Stimulated activated CD8-positive, alpha-beta memory T cell treated with anti-CD3 and anti-CD28 coated beads, Interleukin-4, amount 100 ng/mL, for 1 hour (primary cell): ENCODE measurements around the gene WIPF2.
"Not testable (repeated sequence)": the region's sequence is repeated elsewhere in the genome, so short reads cannot be mapped to it uniquely, and the experiment has no call there.

Source experiments
- DNase-seq, 2 donors: peaks; one replicate each; pipeline ENCODE4 v3.0.0-alpha.2; 2020; ENCODE audit warnings: low read depth in 2 of 2, low spot score in 1 of 2

The WIPF2 gene

DNA sequence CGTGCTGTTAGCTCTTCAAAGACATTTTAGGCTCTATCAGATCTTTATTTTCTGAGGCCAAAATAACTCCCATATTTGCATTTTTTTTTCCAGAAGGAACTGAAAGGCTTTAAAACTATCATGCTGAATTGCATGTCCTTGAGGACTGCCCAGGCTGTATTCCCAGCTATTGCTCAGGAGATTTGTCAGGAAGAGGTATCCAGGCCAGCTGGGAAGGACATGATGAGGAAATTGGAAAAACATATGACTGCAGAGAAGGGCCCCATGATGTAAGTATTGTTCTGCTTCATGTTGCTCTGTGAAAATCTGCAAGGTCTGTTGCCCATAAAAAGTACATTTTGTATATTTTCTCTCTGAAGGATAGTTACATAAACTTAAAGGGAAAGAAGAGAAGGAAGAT, 74.3 kb downstream of the WIPF2 start:
- DNase-seq, result no peak

DNA sequence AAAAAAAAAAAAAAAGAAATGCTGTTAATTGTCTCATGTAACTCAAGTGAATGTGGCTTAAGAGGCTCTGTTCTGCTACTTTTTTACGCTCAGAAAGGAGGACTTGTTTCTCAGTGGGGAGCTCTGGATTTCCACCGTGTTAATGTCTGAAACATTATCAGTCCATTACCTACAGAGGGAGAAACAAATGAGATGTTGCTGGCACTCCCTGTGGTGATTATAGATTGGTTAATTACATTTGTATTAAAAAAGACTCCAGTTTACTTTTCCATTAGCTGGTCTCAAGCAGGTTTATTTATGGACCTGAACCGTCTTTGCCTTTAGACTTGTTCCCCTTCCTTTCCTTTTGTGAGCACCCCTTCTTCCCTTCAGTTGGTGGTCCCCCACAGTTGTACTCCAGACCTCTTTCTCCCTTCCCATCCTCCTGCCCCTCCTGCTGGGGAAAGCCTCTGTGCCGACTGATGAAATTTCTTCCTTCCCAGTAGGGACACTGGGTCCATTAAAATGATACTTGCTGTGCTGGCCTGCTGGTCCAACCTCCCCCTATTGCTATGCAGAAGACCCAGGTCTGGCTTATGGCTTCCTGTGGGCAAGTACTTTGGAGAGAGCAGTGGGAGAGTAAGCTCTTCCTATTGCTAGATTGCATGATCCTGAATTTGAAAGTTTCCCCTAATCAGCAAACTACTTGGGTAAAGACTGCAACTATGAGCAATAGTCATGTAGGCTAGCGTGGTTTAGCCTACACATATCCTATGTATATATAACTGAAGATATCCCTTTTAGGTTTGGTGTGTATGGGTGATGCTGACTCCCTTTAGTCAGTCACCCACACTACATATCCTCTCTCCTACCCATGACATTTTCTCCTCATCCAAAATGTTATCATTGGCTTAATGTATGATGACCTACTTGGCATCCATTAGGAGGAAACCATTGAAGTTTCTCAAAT, 76.7 kb downstream of the WIPF2 start:
- no peak for DNase-seq

DNA sequence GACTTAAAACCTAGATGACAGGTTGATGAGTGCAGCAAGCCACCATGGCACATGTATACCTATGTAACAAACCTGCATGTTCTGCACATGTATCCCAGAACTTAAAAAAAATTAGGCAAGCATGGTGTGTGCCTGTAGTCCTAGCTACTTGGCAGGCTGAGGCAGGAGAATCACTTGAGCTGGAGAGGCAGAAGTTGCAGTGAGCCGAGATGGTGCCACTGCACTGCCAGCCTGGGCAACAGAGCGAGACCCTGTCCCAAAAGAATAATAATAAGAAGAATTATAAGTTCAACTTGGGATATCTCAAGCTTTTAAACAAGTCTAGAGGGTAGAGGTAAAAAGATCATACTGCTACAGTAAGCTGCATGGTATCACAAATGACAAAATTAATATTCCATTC, 78.4 kb downstream of the WIPF2 start:
- DNase-seq, result no peak

DNA sequence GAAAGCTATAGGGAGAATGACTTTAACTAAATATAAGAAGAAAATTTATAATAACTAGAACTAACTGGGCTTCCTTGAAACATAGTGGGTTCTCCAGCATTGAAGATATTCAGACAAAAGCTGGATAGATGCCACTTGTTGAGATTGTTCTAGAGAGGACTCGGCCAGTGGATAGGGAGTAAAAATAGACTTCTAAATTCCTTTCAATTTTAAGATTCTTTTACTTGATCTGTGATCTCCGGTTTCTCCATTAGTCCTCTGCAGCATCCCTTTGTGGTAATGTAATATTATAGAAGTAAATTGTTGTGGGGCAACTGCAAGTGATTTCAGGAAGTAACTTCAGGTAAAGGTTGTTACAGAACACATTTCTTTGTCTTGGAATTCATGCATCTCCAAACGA, 79.6 kb downstream of the WIPF2 start:
- DNase-seq, result no peak

DNA sequence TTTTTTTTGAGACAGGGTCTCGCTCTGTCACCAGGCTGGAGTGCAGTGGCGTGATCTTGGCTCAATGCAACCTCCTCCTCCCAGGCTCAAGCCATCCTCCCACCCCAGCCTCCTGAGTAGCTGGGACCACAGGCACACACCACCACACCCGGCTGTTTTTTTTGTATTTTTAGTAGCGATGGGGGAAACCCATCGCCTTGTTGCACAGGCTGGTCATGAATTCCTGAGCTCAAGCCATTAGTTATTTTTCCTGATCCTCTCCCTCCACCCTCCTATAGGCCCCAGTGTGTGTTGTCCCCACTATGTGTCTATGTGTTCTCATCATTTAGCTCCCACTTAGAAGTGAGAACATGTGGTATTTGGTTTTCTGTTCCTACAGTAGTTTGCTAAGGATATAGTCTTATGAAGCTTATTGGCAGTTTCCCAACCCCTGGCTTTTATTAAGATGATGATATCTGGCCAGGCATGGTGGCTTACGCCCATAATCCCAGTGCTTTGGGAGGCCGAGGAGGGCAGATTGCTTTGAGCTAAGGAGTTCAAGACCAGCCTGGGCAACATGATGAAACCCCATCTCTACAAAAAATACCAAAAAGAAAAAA, 80.2 kb downstream of the WIPF2 start:
- not testable (repeated sequence) for DNase-seq

DNA sequence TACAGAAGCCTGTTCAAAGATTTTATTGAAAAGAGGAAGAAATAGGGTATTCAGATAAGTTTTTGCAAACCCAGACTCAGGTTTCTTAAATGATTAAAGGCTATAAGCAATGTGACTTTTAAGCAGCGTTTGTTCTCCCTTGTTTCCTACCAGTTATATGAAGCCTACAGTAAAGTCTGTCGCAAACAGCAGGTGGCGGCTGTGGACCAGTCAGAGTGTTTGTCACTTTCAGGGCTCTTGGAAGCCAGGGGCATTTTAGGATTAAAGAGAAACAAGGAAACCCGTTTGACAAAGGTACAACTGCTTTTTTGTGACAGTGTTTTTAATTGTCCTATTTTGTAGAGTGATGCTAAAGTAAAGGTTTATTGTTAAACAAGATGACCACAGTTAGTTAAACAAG, 82.2 kb downstream of the WIPF2 start:
- DNase-seq, result no peak

DNA sequence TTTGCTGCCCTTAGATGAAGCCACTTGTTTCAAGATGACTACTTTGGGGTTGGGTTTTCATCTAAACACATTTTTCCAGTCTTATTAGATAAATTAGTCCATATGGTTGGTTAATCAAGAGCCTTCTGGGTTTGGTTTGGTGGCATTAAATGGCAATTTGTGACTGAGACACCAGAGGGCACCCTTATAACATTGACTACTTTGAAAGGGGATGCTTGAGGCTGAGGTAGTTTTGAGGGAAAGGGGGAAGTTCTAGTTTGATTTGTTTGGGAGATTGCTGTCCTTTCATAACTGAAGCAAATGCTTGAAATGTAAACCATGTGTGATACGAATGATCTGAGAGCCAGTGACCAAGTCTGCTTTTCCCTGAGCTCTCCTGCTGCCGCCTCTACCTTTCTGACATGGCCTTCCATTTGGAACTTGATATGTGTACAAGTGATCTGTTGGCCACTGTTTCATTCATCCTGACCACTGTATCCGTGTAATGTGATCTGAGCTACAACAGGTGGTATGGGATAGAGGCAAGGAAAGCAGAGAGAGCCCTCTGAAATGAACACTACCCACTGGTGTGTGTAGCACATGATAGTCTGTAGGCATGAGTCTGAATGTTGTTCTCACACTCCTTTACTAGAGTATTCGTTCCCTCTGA, 84.0 kb downstream of the WIPF2 start:
- no peak for DNase-seq

DNA sequence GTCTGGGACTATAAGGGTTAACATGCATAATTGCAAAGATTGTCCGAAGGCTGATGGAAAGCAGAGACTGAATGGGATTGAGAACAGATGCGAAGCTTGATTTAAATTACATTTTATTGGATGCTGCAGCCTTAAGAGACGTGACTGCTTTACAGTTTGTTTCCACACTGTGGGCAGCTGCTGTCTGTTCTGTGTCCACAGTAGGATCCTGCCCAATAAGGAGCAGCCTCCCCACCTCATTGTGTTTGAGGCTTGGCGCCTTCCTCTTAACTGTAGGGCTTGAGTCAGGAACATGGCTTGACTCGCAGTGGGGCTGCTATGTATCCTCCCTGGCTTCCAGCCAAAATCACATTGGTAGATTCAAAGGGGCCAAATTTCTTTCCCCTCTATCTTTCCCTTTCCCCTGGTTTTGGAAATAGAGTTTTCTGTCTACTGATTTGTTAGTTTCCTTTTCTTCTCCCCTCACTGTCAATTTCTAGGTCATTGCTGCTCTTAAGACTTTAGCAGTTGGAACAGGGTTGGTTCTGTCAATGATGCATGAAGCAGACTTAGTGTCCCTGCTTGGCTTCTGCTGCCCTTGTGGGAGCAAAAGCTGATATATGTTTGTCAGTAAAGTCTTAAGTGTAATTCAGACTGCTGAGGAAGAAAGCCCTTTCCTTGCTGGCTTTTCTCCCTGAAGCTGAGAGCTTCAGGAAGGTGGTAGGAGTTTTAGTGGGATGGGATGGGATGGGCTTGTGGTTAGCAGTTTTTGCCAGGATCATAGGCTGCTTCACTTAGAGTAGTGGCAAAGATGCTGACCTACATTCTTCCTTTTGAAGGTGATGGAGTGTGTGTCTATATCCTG, 84.8 kb downstream of the WIPF2 start:
- DNase-seq, result no peak

DNA sequence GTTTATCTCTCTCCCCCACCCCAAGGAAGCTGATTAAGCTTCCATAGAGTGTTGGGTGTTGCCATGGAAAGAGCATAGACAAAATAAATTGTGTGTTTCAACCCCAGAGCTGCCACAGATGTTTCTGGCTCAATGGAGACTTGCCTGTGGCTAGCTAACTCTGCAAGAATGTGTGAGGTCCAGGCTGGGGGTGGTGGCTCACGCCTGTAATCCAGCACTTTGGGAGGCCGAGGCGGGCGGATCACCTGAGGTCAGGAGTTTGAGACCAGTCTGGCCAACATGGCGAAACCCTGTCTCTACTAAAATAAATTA, 85.4 kb downstream of the WIPF2 start:
- not testable (repeated sequence) for DNase-seq

DNA sequence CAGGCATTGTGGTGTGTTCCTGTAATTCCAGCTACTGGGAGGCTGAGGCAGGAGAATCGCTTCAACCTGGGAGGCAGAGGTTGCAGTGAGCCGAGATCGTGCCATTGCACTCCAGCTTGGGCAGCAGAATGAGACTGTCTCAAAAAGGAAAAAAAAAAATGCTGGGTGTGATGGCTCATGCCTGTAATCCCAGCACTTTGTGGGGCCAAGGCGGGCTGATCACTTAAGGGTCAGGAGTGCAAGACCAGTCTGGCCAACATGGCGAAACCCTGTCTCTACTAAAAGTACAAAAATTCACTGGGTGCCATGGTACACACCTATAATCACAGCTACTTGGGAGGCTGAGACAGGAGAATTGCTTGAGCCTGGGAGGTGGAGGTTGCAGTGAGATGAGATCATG, 85.8 kb downstream of the WIPF2 start:
- DNase-seq, result not testable (repeated sequence)

DNA sequence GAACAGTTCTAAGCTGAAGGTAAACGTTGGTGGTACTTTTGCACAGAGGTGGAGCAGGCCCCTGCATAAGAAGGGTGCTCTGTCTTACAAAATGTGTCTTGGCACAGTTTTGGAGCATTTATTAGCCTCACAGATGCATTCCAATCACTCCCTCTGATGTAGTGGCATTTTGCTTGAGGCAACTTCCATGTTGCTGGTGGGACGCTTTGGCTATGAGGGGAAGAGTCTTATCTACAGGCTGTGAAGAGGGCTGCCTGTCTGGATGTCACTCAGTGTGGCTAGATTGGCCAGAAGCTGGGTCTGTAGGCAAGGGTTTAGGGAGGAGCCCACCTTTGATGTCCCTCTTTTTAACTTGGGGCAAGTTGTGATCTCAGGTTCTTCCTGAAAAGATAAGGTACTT, 87.3 kb downstream of the WIPF2 start:
- DNase-seq, result no peak

DNA sequence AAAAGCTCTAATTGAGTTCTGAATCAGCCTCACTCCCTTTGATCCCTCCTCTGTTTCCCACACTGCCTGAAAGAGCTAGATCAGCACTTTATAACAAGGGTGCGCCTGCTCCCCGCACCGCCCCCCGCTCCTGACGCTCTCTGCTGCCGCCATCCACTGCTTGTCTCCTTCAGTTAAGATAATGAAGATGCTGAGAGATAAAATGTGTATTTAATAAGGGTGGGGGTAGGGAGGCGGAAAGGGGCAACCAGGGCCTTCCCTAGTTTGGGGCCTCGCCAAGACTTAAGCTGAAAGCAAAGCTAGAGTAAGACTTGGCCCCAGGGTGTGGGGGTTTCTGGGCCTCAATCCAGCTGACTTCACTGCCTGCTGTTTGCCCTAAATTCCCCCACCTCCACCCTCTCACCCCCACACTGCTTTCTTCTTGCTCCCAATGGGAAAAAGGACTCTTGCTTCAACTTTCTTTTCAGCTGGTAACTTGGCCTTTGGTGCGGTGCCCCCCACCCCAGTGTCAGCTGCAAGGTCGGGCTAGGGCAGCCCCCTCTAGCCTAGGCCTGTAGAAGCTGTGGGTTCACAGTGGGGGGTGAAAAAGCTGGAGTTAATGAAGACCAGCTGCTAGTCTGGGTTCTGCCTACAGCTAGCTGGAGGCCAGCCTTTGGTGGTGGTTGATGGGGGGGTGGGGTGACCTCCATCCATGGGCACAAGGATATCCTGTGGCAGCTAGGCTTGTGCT, 88.1 kb downstream of the WIPF2 start:
- no peak for DNase-seq

DNA sequence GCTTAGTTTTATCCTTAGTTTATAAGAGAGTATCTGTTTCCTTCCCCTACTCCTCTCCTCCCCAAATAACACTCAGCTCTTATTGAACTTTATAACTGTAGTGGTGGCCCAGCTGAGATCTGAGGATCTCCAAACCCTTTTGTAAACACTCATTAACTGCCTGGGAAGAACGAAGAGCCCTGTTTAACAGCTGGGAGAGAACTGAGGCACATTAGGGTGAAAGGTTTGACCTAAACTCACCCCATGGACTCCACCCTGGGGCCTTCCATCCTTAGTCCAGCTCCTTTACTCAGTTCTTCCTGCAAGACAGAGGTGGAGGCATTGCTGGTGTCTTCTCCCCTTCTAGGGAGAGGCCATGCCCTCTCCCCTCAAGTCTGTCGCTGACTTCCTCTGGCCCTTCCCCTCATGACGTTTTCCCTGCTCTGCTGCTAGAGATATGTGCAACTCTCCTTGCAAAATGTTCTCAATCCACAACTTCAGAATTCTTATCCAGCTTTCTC, 88.7 kb downstream of the WIPF2 start:
- no peak for DNase-seq

DNA sequence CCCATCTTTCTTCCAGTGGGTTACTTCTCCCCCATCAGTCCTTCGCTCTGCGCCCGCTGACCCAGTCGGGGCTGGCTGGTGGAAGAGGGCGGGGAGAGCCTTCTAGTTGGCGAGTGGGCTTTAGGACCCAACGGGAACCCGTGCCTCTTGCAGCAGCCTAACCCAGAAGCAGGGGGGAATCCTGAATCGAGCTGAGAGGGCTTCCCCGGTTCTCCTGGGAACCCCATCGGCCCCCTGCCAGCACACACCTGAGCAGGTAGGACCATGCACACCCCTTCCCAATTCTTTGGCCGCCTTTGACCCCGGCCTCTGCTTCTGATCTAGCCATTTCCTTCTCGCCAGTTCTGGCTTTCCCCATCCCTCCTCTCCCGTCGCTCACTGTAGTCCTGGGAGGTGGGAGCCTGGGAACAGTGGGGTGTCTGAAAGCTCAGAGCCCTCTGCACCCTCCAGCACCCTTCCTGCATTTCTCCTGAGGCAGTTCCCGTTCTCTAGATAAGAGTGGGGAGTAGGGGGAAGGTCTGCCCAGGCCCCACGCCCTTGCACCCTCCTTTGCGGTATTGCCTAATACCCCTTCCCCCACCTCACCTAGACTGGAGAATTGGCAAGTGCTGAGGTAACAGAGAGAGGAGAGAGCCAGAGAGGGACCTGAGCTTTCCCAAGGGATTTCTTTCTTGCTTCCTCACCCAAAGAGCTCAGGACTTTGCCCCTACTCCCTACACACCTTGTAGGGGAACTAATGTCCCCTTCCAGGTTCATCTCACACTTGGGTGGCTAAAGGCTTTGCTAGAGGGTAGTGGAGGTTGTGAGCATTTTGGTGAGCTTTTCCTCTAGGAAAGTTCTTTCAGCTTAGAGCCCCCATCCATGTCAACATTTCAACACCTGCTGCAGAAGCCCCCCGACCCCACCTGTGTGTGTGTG, 90.2 kb downstream of the WIPF2 start, which contains the start of gene RARA:
Gene RARA (plus strand): TSS at position 150 of the 918 bp plus-strand sequence. CDS start 22,039 bp downstream, outside the sequence.
- DNase-seq, result no peak

DNA sequence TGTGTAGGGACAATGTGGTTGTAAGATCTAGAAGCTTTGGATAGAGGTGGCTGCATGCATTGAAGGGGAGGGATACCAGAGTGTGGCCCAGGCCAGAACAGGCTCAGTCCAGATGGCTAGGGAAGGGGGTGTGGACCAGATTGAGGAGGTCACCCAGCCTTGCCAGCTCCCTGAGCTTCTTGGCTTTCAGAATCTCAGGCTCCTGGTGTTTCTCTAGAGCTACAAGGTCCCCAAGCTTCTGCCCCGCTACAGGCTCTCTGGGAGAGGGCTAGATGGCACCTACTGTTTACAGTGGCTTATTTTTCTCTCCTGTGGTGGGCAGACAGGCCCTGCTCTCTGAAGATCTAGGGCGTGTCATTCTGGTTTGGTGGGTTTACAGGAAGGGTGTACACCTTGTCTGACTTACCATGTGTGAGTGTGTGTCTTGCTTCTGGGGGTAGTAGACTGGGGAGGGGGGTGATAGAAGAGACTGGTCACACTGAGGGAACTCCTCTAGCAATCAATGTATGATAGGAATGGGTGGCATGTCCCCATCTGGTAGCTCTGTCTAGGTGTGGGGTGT, 90.9 kb downstream of the WIPF2 start:
- no peak for DNase-seq

DNA sequence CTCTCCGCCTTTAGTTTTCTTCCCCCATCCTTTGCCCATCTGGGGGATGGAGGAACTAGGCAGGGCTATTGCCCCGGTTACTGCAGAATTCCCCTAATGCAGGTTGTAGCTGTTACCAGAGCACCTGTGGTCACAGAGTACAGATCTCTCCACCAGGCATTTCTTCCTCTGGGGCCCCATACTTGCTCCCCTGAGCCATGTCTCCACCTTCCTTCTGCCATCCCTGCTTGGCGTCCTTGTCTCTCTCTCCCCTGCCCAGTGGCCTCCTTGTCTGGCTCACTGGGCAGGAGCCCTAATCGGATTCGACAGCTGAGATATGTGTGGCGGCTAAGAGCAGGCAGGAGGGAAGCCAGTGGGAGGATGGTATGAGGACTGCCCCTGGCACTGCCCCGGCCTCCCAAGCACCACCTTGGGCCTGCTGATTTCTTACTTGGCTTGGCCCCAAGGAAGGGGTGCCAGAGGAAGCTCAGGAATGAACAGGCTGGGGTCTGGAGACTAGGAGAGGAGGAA, 91.8 kb downstream of the WIPF2 start:
- no peak for DNase-seq

DNA sequence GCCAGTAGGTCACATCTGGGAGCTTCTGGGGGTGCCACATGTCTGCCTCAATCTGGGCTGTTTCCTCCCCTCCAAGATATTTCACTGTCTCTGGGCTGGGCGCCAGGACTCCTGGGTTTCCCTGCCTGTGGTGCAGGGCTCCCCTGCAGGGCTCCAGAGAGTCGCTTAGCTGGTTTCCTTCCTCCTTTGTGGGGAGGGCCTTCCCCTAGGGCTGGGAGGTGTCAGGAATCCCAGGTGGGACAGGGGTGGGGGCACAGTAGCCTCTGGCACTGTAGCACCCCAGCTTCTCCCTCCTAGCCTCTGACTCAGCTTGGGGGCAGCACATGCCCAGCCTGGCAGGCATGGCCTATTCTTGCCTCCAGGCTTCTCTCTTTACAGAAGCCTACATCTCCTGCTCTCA, 92.5 kb downstream of the WIPF2 start:
- no peak for DNase-seq

DNA sequence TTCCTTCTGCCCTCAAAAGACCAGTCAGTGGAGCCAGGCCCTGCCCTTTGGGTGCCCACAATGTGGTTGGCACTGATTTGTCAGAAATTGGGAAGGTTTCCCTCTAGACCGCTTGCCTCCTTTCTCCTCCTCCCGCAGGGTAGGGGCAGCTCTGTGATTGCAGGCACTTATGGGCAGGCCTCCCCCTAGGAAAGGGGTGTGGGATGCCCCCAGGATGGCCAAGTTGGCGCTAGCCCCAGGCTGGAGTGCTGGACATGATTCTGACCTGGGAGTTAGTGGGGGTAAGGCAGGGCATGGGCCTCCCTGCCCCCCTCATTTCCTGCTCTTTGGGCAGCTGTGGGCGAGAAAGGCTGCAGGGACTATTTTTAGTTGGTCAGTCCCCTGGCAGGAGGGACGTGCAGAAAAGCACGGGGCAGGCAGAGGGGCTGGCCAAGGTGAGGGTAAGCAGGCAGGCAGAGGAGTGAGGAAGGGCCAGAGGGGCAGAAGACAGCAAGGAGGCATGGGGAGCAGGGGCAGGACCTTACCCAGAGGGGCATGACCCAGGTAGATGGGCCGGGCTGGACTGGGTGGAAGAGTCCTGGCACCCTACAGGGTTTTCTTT, 93.1 kb downstream of the WIPF2 start:
- DNase-seq, result no peak
